ENCODE measurements around the gene KCNJ9.
A peak's percentile ranks its signal among the peaks of the same experiment; 100 is the strongest.

Gene KCNJ9

DNA sequence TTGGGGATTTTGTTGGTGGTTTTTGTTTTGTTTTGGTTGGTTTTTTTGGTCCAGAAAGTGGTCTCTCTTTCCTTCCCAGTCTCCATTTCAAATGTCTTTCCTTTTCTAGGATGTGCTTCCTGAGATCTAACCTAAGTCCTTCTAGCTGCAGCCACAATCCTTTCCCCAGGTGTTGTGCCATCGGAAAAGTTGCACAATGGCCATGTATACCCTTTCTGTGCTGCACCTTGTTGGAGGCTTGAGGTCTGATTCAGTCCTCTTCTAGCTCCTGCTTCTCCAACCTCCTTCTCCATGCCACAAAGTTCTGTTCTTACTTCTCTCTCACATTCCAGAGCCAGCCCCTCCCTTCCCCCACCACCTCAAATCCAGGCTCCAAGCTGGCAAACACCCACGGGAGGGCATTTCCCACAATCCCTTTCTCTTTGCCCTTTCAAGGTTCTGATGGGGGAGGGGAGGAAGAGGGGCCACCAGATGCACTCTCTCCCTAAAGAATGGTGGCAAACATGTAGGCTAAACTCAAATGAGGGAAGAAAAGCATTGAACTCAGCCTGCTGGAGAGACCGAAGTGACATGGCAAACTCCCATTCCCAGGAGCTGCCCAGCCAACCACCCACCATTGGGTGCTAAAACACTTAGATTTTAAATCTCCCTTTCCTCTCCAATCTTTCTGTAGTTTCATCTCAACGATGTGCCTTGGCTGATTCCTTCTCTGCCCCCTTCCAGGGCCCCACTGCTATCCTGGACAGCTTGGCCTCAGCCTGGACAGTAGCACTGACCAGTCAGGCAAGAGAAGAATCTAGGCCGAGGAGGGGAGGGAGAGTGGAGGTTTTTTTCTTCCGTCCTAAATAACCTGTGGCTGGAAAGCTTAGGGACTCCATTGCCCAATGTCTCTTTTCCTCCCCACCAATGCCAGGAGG is 14.3 kb upstream of the KCNJ9 start:
- no peak for DNase-seq

- DNase-seq: no peak
Observed at GRCh38 chr1:160068225-160068624, 13.1 kb upstream of the KCNJ9 start.

DNA sequence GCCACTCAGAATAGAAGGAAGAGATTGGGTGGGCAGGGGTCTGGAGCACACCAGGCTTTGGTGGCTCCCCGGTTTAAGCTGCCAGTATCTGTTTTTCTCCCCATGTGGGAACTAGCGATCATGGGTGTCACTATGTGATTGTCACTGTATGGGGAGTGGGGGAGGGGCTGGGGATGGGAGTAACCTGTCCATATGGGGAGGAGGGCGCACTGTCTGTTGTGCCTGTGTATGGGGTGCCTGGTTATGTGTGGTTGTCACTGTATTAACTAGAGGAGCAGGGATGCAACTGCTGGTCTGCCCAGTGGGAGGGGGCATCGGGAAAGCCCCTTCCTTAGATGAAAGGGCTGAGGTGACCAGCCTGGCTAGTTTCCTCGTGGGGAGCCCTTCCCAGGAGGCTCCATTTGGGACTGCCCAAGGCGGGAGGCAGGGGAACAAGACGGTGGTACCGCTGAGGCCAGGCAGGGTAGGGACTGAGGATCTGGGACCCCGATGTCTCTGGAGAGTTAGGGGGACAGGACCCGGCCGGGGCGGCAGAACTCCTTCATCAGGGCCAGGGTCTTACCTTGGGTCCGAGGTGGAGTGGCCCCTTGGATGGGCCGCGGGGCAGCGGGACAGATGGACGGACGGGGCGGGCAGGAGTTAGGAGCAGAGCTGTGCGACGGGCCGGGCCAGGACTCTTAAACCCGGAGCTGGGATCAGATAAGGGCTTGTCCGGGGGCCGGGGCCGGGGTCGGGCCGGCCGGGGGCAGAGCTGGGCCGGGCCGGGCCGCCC is 11.7 kb upstream of the KCNJ9 start, which contains the start of gene KCNJ10:
Gene KCNJ10 (minus strand): TSS at position 701 of the 772 bp plus-strand sequence. CDS start 27,628 bp downstream, outside the sequence.
- DNase-seq: no peak

DNA sequence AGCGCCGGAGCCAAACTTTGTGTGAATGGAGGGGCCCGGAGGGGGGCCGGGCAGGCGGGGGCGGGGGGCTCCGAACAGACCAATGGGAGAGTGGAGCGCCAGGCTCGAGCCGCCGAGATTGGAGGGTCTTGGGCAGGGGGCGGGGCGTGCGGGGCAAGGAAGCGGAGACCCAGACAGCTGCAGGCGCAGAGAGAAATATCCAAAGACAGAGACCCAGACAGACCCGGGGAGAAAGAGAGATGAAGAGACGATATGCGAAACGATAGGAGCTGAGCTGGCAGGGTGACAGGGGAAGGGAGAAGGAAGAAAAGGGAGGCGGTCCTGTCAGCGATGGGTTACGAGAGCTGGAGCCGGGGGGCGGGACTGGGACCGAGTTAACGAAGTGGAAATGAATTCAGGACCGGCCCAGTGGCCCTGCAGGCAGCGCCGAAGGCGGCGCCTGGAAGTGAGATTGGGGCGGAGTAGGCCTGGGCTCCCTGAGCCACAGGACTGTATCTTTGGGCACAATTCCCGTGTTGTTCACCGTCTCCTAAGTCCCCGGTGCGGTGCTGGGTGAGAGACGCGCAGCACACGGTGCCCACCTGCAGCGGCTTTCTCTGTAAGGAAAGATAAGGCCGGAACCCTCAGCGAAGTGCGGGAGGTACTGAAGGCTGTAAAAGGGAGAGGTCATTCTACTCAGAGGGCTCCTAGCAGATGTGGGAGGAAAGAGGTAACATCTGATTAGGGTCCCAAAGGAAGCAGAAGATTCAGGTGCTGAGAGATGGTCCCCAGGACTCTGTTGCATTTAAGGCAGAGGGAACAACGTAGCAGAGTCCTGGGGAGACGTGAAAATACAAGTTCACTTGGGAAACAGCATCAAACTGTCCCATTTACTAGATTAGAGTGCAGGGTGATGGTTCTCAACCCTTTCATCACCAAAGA is 10.8 kb upstream of the KCNJ9 start:
- peak; percentile 70 to 74 for DNase-seq

DNA sequence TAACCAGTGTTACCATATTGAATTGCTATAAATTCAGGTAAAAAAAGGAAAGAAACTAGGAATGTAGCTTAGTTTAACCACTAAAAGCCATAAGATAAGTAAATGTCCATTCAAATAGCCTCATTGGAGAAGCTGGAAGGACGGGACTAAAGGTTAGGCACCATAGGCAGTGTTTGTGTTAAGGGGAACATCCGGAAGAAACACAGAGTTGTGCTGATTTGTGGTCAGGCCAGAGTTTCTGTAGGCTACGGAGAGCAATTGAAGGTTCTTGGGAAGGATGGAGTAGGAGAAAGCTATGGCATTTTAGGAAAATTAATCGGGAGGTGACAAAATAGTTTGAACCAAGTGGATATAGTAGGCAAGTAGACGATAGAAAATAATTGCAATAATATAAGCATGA is 10.0 kb upstream of the KCNJ9 start:
- no peak for DNase-seq

GRCh38 chr1:160074865-160075264 is 6.5 kb upstream of the KCNJ9 start:
- DNase-seq: no peak

GRCh38 chr1:160075836-160076235 is 5.5 kb upstream of the KCNJ9 start:
- DNase-seq: no peak

GRCh38 chr1:160076295-160076694 is 5.0 kb upstream of the KCNJ9 start:
- no peak for DNase-seq

DNA sequence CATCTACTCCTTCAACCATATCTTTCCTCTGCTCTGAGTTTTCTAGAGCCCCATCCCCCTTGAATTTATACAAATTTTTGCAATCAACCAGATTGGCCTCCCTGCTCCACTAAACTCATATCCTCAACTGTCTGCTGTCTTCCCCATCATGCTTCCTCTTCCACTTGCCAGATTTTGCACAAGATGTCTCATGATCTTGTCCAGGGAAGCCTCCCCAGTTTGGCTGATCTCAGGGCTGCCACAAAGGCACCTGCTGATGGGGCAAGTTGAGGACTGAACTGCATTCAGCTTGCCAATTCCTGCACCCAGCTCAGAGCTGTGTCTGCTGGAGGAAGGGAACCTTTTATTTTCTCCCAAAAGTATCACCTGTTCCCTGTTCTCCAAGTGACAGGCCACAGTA is 3.9 kb upstream of the KCNJ9 start:
- DNase-seq: no peak

- peak; percentile 66 to 72 for DNase-seq
Observed at GRCh38 chr1:160078512-160079195, 2.7 kb upstream of the KCNJ9 start.

DNA sequence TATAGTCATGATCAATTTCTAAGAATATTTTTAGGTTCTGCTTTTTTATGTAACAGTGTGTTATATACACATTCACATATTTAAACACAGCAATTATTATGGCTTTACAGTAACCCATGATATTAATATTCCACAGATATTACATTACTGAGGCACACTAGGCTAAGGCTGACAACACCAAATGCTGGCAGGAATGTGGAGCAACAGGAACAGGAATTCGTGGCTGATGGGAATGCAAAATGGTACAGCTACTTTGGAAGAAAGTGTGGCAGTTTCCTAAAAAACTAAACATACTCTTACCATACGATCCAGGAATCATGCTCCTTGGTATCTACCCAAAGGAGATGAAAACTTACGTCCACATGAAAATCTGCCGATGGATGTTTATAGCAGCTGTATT is 1.9 kb upstream of the KCNJ9 start:
- DNase-seq: no peak

DNA sequence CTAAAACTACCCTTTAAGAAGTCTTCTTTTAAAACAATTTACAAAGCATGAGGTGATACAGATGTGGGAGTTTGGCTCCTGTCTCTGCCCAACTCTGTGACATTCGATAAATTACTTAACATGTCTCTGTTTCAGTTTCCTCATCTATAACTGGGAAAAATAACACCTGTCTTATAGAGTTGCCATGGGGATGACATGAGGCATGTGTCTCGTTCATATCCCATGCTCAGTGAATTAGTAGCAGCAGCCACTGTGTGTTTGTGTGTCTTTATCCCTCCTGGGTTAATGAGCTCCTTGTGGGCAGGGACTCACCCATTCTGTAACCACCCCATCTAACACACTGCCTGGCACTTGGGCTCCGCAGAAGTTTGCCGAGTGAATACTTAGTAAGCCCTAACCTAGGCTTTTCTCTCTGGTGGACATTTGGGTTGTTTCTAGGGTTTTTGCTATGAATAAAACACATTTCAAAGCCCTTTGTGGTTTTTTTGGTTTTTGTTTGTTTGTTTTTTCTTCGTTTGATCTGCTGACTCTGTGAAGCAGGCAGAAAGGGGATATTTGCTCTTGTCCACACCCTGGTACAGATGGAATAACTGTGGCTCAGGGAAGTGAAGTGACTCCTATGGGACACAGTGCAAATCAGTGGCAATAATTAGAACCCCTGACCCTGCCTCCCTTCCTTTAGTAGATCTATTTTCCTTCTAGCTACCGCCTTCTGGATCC is 797 bp upstream of the KCNJ9 start:
- no peak for DNase-seq

GRCh38 chr1:160082487-160082886 is 1.1 kb downstream of the KCNJ9 start:
- no peak for DNase-seq

DNA sequence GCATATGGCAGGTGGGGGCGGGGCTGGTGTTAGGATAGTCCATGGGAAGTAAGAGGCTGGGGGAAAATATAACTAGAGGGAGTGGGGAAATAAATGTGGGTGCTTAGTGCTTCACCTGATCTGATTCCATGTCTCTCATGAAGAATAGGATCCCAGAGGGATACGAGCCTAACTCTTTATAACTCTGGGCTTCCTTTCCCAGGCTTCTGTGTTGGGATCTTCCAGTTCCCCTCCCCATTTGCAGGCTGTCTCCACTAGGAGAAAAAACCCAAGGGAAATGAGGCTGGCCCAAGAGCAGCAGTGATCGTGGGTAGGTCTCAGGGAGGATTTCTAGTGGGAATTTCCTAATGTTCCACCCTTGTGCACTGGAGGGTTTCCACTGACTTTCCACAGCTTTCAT is 1.6 kb downstream of the KCNJ9 start:
- DNase-seq: no peak

DNA sequence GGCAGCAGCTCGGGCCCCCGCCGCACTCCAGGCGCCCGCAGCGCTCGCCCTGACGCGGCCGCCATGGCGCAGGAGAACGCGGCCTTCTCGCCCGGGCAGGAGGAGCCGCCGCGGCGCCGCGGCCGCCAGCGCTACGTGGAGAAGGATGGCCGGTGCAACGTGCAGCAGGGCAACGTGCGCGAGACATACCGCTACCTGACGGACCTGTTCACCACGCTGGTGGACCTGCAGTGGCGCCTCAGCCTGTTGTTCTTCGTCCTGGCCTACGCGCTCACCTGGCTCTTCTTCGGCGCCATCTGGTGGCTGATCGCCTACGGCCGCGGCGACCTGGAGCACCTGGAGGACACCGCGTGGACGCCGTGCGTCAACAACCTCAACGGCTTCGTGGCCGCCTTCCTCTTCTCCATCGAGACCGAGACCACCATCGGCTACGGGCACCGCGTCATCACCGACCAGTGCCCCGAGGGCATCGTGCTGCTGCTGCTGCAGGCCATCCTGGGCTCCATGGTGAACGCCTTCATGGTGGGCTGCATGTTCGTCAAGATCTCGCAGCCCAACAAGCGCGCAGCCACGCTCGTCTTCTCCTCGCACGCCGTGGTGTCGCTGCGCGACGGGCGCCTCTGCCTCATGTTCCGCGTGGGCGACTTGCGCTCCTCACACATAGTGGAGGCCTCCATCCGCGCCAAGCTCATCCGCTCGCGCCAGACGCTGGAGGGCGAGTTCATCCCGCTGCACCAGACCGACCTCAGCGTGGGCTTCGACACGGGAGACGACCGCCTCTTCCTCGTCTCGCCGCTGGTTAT is 2.8 kb downstream of the KCNJ9 start:
- peak; percentile 80 to 81 for DNase-seq

GRCh38 chr1:160084771-160085321 is 3.5 kb downstream of the KCNJ9 start:
- DNase-seq: no peak

DNA sequence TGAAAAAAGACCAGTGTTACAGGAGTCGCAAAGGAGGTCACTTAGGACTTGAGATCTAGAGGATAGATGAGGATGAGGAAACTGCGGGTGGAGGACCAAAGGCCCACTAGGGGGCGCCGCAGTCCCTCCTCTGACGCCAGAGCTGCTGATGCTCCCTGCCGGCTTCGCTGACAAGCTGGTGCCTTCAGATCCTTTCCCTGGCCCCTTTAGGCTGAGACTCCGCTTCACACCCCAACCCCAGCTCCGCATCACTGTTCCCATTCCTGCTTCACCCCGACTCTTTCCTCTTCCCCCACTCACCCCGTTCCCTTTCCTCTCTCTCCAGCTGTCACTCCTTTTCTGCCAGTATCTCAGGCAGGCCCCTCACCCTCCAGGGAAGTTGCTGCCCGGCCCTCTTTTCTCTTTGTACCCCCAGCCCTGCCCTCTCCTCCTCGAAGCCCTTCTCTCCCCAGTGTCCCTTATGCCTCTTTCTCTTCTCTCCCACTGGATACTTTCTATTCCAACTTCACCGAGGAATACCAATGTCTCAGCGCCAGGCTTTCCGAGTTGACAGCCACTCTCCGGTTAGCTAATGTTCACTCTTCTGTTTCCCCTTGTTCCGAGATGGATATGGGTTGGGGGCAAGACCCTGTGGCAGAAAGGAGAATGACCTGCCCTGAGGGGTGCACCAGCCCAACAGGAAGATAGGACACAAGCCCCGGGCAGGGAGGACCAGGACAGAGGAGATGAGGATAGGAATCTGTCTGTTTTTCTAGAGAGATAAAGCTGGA is 4.5 kb downstream of the KCNJ9 start:
- peak; percentile 80 to 86 for DNase-seq

DNA sequence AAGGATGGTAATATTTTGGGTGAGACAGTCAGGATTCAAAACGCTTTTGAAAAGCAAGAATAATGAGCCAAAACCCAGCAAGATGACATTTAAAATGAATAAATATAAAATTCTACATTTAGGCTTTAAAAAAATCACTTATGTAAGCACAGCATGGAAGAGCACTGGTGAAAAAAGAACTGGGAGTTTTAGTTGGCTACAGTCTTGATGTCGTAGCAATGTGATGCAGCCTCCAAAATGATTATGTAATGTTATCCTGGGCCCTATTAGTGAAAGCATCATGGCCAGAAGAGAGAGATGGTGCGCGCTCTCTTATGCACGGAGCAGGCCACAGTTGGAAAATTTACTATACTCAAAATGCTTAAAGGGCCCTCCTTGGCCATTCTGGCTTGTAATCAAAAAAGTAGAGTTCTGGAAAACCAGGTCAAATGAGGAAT is 5.1 kb downstream of the KCNJ9 start:
- no peak for DNase-seq

DNA sequence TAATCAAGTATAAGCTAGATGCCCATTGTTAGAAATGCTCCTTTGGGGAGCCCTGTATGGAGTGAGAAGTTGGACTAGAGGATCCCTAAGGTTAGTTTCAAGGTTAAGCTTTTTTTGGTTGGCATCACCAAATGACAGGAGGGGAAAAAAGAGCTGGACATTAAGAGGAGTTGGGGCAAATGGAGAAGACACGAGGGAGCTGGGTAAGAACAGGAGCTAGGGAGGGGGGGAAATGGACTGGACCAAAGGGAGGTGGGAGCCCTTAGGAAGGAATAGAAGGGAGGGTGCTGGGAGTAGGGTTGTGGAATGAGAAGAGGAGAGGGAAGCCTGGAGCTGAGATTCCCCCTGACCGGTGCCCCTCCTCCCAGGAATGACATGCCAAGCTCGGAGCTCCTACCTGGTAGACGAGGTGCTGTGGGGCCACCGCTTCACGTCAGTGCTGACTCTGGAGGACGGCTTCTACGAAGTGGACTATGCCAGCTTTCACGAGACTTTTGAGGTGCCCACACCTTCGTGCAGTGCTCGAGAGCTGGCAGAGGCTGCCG is 5.9 kb downstream of the KCNJ9 start:
- DNase-seq: no peak

Data from stimulated activated CD4-positive, alpha-beta T cell treated with anti-CD3 and anti-CD28 coated beads, Interleukin-2, amount 100 ng/mL, for 24 hours (primary cell).